ENCODE measurements around the gene COG5.

The COG5 gene

DNA sequence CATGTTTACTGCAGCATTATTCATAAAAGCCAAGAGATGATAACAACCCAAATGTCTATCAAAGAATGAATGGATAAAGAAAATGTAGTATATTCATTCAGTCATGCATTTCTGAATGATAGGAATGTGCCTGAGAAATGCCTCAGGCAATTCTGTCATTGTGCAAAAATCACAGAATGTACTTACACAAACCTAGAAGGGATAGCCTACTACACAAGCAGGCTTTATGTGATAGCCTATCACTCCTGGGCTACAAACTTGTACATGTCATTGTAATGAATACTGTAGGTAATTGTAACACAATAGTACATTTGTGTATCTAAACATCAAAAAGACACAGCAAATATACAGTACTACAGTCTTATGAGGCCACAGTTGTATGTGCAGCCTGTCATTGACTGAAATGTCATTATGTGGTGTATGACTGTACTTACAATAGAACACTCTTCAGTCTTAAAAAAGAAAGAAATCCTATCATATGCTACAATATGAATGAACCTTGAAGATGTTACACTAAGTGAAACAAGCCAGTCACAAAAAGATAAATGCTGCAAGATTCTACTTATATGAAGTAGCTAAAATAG lies 235.6 kb downstream of the COG5 start:
- TF ChIP-seq, protein P1, sequence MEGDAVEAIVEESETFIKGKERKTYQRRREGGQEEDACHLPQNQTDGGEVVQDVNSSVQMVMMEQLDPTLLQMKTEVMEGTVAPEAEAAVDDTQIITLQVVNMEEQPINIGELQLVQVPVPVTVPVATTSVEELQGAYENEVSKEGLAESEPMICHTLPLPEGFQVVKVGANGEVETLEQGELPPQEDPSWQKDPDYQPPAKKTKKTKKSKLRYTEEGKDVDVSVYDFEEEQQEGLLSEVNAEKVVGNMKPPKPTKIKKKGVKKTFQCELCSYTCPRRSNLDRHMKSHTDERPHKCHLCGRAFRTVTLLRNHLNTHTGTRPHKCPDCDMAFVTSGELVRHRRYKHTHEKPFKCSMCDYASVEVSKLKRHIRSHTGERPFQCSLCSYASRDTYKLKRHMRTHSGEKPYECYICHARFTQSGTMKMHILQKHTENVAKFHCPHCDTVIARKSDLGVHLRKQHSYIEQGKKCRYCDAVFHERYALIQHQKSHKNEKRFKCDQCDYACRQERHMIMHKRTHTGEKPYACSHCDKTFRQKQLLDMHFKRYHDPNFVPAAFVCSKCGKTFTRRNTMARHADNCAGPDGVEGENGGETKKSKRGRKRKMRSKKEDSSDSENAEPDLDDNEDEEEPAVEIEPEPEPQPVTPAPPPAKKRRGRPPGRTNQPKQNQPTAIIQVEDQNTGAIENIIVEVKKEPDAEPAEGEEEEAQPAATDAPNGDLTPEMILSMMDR (conservative IDR thresholded peaks at IDR 0.05; ENCODE audit: low read length): no peak
- peak; percentile 42 for DNase-seq (ENCODE audit: low read depth)
- no peak overlapping the region for H3K4me3 ChIP-seq (ENCODE audit: low read length)

DNA sequence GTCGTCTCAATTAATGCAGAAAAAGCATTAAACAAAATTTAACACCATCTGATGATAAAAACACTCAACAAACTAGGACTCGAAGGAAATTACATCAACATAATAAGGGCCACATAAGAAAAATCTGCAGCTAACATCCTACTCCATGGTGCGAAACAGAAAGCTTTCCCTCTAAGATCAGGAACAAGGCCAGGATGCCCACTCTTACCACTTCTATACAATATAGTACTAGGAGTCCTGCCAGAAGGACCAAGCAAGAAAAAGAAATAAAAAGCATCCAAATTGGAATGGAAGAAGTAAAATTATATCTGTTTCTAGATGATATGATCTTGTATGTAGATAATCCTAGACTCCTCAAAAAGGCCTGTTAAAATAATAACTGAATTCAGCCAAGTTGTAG lies 237.7 kb downstream of the COG5 start:
- no peak for DNase-seq (ENCODE audit: low read depth)
- TF ChIP-seq, protein P1 (conservative IDR thresholded peaks at IDR 0.05; ENCODE audit: low read length): no peak
- no peak overlapping the region for H3K4me3 ChIP-seq (ENCODE audit: low read length)

DNA sequence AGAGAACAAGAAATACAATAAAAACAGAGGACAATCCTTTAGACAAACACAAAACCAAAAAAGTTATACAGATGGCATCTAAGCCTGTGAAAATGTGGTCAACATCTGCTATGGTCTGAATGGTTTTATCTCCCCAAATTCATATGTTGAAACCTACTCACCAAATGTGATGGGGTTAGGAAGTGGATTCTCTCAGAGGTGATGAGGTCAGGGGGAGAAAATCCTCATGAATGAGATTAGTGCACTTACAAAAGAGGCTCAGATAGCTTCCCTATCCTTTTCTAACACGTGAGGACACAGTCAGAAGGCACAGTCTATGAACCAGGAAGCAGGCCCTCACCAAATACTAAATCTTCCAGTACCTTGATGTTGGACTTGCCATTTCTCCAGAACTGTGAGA lies 241.7 kb downstream of the COG5 start:
- H3K4me3 ChIP-seq (ENCODE audit: low read length): no peak overlapping the region
- DNase-seq (ENCODE audit: low read depth): peak; percentile 13
- TF ChIP-seq, protein P1 (conservative IDR thresholded peaks at IDR 0.05; ENCODE audit: low read length): no peak

DNA sequence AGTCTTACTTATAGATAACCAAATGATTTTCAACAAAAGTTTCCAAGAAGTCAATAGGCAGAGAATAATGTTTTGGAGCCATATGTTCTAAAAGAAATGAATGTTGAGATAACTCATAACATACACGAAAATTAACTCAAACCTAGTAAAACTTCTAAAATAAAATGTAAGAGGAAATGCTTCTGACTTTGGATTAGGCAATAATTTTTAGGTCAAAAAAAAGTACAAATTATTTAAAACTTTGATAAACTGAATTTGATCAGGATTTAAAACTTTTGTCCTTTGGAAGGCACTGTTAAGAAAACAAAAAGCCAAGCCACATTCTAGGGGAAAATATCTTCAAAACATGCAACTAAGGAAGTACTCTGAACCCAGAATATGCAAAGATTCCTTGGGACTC lies 242.1 kb downstream of the COG5 start:
- DNase-seq (ENCODE audit: low read depth): no peak

GRCh38 chr7:107319724-107320228 lies 243.9 kb downstream of the COG5 start:
- no peak for DNase-seq (ENCODE audit: low read depth)
- H3K4me3 ChIP-seq (ENCODE audit: low read length): no peak overlapping the region
- TF ChIP-seq, protein P1 (conservative IDR thresholded peaks at IDR 0.05; ENCODE audit: low read length): no peak

More for the DNA sequence above, 242.1 kb downstream of the COG5 start:
- no peak overlapping the region for H3K4me3 ChIP-seq (ENCODE audit: low read length)
- TF ChIP-seq, protein P1 (conservative IDR thresholded peaks at IDR 0.05; ENCODE audit: low read length): no peak

DNA sequence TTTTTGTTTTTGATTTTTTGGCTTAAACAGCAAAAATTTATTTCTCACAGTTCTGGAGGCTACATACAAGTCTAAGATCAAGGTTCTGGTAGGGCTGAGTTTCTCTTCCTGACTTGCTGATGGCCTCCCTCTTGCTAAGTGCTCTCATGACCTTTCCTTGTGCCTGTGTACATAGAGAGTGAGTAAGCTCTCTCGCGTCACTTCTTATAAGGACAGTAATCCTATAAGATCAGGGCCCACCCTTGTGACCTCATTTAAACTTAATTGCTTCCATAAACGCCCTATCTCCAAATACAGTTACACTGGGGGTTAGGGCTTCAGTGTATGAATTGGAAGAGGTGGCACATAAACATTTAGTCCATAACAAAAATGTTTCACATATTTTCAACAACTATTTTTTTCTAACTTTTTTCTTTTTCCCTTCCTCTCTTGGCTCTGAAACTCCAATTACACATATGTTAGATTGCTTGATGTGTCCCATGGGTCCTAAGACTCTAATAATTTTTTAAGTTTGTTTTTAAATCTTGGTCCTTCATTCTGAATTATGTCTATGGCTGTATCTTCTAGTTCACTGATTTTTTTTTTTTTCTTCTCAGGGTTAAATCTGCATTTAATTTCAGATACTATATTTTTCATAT lies 245.1 kb downstream of the COG5 start:
- TF ChIP-seq, protein P1 (conservative IDR thresholded peaks at IDR 0.05; ENCODE audit: low read length): no peak
- H3K4me3 ChIP-seq (ENCODE audit: low read length): no peak overlapping the region
- DNase-seq (ENCODE audit: low read depth): no peak

DNA sequence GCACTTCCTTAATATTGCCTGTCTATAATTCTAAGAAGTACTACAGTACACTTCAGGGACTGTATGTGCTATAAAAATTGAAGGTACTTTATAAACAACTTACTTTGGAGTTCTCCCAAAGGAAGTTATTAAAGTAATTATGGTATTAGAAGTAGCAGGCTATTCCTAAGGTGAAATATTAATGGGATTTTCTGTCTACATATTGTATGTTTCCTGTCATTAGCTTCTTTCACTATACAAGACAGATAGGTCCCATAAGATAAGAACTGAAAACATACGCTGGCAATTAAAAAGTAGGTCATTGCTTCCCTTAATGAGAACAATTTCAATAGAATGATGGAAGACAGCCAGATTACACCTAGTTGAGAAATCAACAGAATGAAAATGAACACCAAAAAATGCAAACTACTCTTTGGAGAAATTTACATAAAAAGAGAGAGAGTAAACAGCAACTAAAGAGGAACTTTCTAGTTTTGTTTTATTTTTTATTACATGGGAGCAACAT lies 248.0 kb downstream of the COG5 start:
- no peak overlapping the region for H3K4me3 ChIP-seq (ENCODE audit: low read length)
- TF ChIP-seq, protein P1 (conservative IDR thresholded peaks at IDR 0.05; ENCODE audit: low read length): no peak
- DNase-seq (ENCODE audit: low read depth): no peak
